GM12865 (cell line): Measurements from ENCODE around the gene SLC4A5.

ENCODE experiments used
- DNase-seq: peaks from one replicate; pipeline ENCODE4 v3.0.0; 2010; ENCODE audit warnings: low read depth
- H3K4me3 ChIP-seq: 2 replicates; pipeline ENCODE4 v1.5.1; 2011; ENCODE audit warnings: mild to moderate bottlenecking, low read depth, low read length, control low read depth
- TF ChIP-seq, protein P1 (sequence below): IDR thresholded peaks from 2 replicates; pipeline ENCODE4 v1.5.1; 2011; ENCODE audit warnings: low read length, control low read depth, low read depth, inconsistent platforms; ENCODE audit not compliant: insufficient read depth; ENCODE audit errors: missing control alignments

SLC4A5 gene

DNA sequence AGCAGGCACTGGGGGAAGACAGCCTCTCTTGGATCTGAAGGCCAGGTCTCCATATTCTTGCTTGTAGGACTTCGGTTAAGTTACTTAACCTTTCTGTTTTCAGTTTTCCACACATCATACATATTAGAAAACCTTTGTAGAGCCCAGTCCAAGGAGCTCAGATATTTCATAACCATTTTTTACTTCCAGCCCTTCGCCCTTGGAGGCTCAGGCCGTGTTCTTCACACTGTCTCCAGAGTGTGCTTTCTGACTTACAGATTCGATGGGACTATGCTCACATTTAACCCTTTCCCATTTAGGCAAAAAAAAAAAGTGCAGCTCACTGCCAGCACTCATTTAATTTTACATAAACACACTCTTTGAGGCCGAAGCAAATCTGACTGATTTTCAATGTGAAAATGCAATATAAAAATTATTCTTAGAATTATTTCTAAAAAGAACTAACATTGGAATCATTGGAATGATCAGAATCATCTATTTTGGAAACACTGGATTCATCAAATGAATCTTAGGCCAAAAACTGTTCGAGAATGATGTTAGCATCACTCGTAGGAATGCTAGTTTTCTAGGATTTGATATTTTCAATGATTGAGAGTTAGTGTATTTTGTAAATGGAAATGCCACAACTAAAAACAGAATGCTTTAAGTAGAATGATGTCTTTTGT lies 89.8 kb downstream of the SLC4A5 start:
- TF ChIP-seq, protein P1, sequence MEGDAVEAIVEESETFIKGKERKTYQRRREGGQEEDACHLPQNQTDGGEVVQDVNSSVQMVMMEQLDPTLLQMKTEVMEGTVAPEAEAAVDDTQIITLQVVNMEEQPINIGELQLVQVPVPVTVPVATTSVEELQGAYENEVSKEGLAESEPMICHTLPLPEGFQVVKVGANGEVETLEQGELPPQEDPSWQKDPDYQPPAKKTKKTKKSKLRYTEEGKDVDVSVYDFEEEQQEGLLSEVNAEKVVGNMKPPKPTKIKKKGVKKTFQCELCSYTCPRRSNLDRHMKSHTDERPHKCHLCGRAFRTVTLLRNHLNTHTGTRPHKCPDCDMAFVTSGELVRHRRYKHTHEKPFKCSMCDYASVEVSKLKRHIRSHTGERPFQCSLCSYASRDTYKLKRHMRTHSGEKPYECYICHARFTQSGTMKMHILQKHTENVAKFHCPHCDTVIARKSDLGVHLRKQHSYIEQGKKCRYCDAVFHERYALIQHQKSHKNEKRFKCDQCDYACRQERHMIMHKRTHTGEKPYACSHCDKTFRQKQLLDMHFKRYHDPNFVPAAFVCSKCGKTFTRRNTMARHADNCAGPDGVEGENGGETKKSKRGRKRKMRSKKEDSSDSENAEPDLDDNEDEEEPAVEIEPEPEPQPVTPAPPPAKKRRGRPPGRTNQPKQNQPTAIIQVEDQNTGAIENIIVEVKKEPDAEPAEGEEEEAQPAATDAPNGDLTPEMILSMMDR = no peak
- H3K4me3 ChIP-seq = no peak overlapping the region
- no peak for DNase-seq

DNA sequence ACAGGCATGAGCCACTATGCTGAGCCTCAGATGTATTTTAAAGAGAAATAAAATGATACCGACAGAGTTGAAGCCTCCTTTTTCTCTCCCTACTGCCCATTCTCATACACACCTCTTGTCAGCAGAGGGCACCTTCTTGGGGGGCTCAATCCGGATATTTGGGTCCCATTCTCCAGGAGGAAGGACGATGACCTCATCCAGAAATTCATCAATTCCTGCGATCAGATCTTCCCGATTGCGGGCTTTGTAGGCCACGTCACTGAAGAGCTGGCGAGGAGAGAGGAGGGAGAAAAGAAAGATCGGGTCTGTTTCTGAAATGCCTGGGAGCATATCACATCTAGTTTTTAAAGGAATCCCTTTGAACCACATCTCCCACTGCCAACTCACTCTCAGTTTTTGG lies 90.4 kb downstream of the SLC4A5 start:
- no peak for DNase-seq
- TF ChIP-seq, protein P1 = no peak
- no peak overlapping the region for H3K4me3 ChIP-seq

DNA sequence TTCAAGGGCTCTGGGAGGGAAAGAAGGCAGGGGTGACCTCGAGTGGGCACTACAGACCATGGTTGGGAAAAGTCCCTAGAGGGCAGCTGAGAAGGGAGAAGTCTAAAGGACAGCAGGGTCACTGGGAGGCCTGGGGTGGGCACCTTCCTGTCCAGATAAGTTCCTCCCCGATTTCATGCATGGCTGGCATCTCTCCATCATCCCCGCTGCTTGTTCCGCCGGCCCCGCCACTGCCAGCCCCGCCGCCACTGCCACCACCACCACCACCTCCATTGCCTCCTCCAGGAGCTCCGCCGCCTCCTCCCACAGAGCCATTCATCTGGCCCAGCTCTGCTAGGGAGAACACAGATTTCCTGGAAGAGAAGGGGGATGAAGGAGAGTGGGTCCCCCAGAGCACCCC lies 91.2 kb downstream of the SLC4A5 start:
- DNase-seq = no peak
- H3K4me3 ChIP-seq = no peak overlapping the region
- TF ChIP-seq, protein P1 = no peak

DNA sequence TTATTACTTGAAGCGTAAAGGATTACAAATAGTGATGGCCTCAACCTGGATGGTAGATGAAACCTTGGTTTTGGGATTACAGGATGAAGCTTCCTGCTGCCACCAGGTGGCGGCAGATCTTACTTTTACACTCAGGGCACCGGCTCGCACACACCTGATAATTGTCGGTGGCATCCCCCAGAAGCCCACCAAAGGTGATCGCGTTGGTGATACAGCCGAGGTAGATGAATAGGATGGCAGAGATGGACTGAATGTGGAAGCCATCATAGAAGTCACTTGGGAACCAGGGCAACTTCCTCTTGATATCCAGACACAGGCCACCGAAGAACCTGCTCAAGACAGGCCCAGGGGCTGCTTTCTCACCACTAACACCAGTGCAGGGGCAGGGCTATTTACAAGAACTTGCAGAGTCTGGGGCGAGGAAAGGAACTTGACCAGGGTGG lies 93.0 kb downstream of the SLC4A5 start:
- TF ChIP-seq, protein P1 = peak; percentile 83
- H3K4me3 ChIP-seq = no peak overlapping the region
- DNase-seq = peak; percentile 74

DNA sequence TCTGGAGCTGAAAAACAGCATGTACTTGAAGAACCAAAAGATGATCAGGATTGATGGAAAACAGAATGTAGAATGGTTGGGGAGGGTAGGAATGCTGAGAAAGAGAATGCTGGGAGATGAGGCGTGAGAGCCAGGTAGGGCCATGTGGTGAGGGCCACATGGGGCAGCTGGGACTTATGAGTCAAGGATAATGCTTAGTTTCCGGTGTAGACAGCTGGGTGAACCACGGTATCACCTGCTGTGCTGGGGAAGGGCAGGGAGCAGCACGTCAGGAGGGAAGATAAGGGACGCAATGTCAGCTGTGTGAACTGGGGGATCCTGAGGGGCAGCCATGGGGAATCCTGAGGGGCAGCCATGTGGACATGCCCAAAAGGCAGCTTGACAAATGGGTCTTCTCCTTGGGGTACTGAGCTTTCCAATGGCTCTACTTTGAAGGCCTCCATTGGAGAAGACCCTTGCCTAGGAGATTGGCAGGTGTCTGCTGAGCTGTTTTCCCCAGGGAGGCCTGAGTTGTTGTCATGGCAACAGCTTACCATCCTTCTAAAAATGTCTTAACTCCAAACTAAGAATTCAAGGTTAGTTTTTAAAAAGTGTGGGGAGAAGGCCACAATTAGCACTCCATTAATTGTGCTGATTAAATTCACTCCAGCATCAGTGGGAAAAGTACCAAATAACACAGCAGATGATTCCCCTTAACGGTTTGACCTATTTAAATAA lies 93.7 kb downstream of the SLC4A5 start:
- DNase-seq = no peak
- H3K4me3 ChIP-seq = no peak overlapping the region
- TF ChIP-seq, protein P1 = no peak

DNA sequence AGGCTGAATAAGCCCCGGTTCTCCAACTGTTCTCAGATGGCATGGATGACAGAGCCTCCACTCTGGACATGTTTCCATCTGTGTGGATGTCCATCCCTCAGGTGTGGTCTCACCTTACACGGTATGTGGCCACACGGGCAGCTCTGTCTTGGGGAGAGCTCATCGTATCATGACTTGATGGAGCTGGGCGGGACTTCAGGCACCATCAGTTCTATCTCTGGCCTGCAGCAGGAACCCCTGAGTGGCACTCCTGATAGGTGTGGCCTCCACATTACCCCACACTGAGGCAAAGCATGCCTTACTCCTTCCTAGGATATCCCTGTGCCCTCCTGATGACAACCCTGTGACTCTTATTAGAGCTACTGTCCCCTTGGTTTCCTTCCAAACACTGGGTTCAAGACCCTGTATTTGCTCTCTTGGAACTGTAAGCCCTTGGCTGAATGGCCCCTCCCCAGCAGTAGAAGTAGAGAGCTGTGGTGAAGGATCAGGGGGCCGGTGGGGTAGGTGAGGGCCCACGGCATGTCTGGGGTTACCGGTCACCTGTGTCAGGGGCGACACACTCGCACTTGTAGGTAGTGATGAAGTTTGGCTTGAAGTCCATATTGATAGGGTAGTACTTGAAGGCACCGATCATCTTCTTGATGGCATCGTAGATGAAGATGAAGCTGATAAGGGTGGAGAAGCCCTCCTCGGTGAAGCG lies 96.6 kb downstream of the SLC4A5 start:
- no peak overlapping the region for H3K4me3 ChIP-seq
- TF ChIP-seq, protein P1 = no peak
- DNase-seq = no peak
